SK-N-SH treated with all-trans-retinoic acid at 6 μM for 48 hours (cell line): ENCODE measurements around the gene RAB3IL1.

Experiments used
- CSRNP3 ChIP-seq: fragments of 250-450 bp; sonication (Bioruptor Pico); IDR thresholded peaks from 2 replicates; pipeline ENCODE4 v1.5.1; 2021; ENCODE audit warnings: mild to moderate bottlenecking, moderate library complexity
- GLIS3 ChIP-seq: fragments of 250-450 bp; sonication (Bioruptor Pico); IDR thresholded peaks from 2 replicates; pipeline ENCODE4 v1.5.0; 2020; ENCODE audit warnings: mild to moderate bottlenecking, moderate library complexity
- ISL1 ChIP-seq: fragments of 250-450 bp; sonication (Bioruptor Pico); IDR thresholded peaks from 2 replicates; pipeline ENCODE4 v2.1.2; 2022; ENCODE audit warnings: mild to moderate bottlenecking, moderate library complexity
- OSR1 ChIP-seq: fragments of 250-450 bp; sonication (Bioruptor Pico); IDR thresholded peaks from 2 replicates; pipeline ENCODE4 v1.8.0; 2022; ENCODE audit warnings: moderate library complexity, mild to moderate bottlenecking, inconsistent platforms
- PATZ1 ChIP-seq: fragments of 250-450 bp; sonication (Bioruptor Pico); IDR thresholded peaks from 2 replicates; pipeline ENCODE4 v1.8.0; 2020; ENCODE audit warnings: mild to moderate bottlenecking, moderate library complexity, borderline replicate concordance
- POU6F1 ChIP-seq: fragments of 250-450 bp; sonication (Bioruptor Pico); IDR thresholded peaks from 2 replicates; pipeline ENCODE4 v1.8.0; 2021; ENCODE audit warnings: low read depth, mild to moderate bottlenecking, moderate library complexity, borderline replicate concordance
- PPARA ChIP-seq: fragments of 250-450 bp; sonication (Bioruptor Pico); IDR thresholded peaks from 2 replicates; pipeline ENCODE4 v1.5.0; 2020; ENCODE audit warnings: mild to moderate bottlenecking, borderline replicate concordance
- RARB ChIP-seq: fragments of 250-450 bp; sonication (Bioruptor Pico); IDR thresholded peaks from 2 replicates; pipeline ENCODE4 v1.8.0; 2021; ENCODE audit warnings: mild to moderate bottlenecking, moderate library complexity
- TCF4 ChIP-seq: fragments of 250-450 bp; sonication (Bioruptor Pico); IDR thresholded peaks from 2 replicates; pipeline ENCODE4 v1.8.0; 2021; ENCODE audit warnings: mild to moderate bottlenecking, moderate library complexity, borderline replicate concordance
- ZFP3 ChIP-seq: fragments of 250-450 bp; sonication (Bioruptor Pico); IDR thresholded peaks from 2 replicates; pipeline ENCODE4 v1.5.0; 2020; ENCODE audit warnings: mild to moderate bottlenecking, moderate library complexity
- ZFP30 ChIP-seq: fragments of 450-650 bp; formaldehyde crosslinking; IDR thresholded peaks from 2 replicates; pipeline ENCODE4 v1.5.0; 2022; ENCODE audit warnings: mild to moderate bottlenecking, moderate library complexity
- ZNF8 ChIP-seq: fragments of 450-650 bp; formaldehyde crosslinking; IDR thresholded peaks from 2 replicates; pipeline ENCODE4 v1.5.0; 2020; ENCODE audit warnings: mild to moderate bottlenecking, moderate library complexity

DNA sequence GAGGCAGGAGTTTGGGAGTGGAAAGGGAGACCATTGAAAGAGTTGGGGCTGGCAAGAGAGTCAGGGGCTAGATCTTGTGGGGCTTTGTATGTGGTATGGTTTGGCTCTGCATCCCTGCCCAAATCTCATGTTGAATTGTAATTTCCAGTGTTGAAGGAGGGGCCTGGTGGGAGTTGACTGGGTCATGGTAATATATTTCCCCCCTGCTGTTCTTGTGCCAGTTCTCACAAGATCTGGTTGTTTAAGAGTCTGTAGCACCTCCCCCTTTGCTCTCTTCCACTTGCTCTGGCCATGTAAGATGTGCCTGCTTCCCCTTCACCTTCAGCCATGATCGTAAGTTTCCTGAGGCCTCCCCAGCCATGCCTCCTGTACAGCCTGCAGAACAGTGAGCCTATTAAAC lies 10.1 kb upstream of the RAB3IL1 start:
- TF ChIP-seq GLIS3 (CRISPR knock-in tag): no peak
- no peak for TF ChIP-seq PPARA
- no peak for TF ChIP-seq OSR1
- TF ChIP-seq ZFP30 (CRISPR knock-in tag): no peak
- TF ChIP-seq PATZ1: no peak
- TF ChIP-seq CSRNP3 (CRISPR knock-in tag): no peak
- TF ChIP-seq ISL1 (CRISPR knock-in tag): no peak
- no peak for TF ChIP-seq POU6F1 (CRISPR knock-in tag)
- no peak for TF ChIP-seq TCF4
- no peak for TF ChIP-seq RARB (CRISPR knock-in tag)
- TF ChIP-seq ZNF8 (CRISPR knock-in tag): no peak
- TF ChIP-seq ZFP3 (CRISPR knock-in tag): no peak
